Muscle of back (tissue), 11 donors: ENCODE results near the gene CD101. TPM values are rescaled to one million over a fixed set of nuclear protein-coding genes. Genes with fewer than 3 reads are reported as not detected.

Experiments
- DNase-seq, 3 donors: peaks; one replicate each; pipeline versions ENCODE4 v3.0.0 to v3.0.0-alpha.2; 2013
- polyA plus RNA-seq, 10 donors: library from polyadenylated mRNA; unstranded; fragments of 120-200 nt; gene quantifications; one replicate each; pipeline ENCODE4 v1.2.1, GENCODE V29; 2013; ENCODE audit not compliant: insufficient read length in 10 of 10

Gene CD101
- polyA plus RNA-seq, 10 donors: 4.1 to 7.8 (median 6.3) TPM

GRCh38 chr1:117013309-117013858 is 11.8 kb downstream of the CD101 start:
- DNase-seq: no peak

DNA sequence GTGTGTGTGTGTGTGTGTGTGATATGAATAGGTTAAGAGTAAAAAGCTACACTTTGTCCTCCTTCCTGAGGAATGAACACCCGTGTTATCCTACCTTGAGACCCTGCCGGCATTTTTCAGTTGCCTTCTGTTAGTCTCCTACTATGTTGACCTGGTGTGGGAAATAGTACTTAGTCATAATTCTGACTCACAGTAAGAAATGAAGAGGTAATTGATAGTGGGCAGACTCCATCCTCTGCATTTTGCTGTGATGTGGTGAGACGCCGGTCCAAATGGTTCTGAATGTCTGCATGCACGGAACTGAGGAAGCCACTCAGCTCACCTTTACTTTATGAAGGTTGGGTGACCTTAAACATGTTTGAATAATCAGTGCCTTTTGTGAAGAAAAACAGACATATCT is 12.6 kb downstream of the CD101 start:
- no peak for DNase-seq

GRCh38 chr1:117015724-117016123 is 14.2 kb downstream of the CD101 start:
- no peak for DNase-seq

DNA sequence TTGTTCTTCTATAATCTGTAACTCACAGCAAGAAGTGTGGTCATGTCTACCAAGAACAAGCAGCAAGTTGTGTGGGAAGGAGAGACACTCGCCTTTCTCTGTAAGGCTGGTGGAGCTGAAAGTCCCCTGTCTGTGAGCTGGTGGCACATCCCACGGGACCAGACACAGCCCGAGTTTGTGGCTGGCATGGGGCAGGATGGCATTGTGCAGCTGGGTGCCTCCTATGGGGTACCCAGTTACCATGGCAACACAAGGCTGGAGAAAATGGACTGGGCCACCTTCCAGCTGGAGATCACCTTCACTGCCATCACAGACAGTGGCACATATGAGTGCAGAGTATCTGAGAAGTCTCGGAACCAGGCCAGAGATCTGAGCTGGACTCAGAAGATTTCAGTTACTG is 15.5 kb downstream of the CD101 start:
- no peak for DNase-seq

- no peak for DNase-seq
Observed at GRCh38 chr1:117017648-117018047, 16.1 kb downstream of the CD101 start.

GRCh38 chr1:117020526-117021156 is 19.1 kb downstream of the CD101 start:
- no peak for DNase-seq

DNA sequence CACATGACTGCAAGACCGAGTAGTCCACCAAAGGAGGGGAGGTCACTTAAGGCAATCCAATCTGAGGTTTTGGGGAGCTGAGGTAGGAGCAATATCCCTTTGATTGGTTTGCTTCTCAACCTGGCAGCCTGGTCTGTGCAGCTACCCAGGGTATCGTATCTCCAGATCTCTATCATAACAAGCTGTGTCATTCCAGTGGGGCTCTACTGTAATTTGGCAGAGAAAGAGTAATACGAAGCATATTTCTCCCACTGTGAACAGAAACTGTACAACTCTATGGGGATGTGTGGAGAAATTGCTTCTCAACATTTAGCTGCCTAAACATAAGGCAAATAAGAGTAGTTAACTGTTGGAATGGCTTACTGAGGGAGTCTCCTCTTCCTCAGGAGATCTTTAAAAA is 20.6 kb downstream of the CD101 start:
- DNase-seq: no peak

- DNase-seq: no peak
Observed at GRCh38 chr1:117025568-117025967, 24.0 kb downstream of the CD101 start.

GRCh38 chr1:117026361-117026760 is 24.8 kb downstream of the CD101 start:
- DNase-seq: no peak

- DNase-seq: no peak
Observed at GRCh38 chr1:117029685-117030084, 28.1 kb downstream of the CD101 start.

DNA sequence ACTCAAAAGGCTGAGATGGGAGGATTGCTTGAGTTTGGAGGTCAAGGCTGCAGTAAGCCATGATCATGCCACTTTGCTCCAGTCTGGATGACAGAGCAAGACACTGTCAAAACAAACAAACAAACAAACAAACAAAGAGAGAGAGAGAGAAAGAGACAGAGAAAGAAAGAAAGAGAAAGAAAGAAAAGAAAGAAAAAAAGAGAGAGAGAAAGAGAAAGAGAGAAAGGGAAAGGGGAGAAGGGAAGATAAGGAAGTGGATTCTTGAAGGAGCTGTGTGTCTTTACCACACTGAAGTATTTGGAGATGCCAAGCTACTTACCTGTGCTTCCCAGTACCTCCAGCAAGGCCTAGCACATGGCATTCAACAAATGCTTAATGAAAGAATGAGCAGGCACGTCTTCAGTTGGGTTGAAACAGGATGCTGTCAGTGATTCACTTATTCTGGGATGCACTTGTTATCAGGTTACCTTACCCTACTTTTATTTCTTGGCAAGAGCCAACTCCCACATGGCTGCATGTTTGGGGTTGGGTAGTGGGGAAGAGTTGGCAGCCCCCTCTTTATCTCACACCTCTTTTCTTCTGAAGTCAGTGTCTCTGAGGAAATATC is 28.8 kb downstream of the CD101 start:
- DNase-seq: no peak

- DNase-seq: no peak
Observed at GRCh38 chr1:117032266-117032665, 30.7 kb downstream of the CD101 start.

- DNase-seq: peak in 2 of 3 donors; percentile 33 to 73
Observed at GRCh38 chr1:117032681-117033539, 31.4 kb downstream of the CD101 start.

GRCh38 chr1:117033772-117034171 is 32.2 kb downstream of the CD101 start:
- DNase-seq: peak in 1 of 3 donors; percentile 65

DNA sequence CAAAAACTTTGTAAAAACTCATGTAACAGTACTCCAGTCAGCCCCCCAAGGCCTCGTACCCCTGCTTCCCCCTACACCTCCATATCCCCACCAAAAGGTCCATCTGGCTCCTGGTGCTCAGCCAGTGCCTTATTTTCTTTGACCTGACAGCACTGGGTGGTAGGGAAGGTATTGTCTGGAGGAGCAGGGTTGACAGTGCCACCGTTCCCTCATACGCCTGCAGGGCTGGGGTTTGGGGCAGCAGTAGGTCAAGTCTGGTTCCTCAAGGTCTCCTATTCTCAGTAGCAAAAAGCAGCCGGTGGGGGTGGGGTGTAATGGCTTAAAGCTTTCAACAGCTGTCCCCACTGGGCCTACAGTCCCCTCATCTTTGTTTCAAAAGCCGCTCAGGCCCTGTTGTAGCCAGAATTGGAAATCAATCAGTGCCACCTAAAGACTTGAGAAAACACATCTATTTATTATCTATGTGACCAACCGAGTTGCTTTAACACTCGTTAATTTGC is 33.3 kb downstream of the CD101 start:
- no peak for DNase-seq

DNA sequence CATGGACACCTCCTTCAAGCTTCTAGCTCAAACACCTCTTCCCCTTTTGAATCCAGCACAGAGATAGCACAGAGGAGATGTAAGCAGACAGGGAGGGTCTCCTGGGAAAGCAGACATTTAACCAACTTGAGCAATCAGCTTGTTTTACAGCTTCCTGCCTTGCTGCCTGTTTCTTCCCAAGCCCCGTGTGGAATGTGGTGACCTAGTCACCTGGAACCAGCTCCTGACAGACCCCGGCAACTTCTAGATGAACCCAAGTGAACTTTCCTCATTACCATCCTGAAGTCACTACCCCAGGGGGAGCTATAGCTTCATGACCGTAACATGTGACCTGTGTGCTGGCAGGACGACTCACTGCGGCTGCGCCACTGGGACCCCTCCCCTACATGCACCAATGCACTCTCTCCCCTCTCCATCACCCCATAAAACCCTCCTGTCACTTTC is 34.5 kb downstream of the CD101 start:
- DNase-seq: no peak

DNA sequence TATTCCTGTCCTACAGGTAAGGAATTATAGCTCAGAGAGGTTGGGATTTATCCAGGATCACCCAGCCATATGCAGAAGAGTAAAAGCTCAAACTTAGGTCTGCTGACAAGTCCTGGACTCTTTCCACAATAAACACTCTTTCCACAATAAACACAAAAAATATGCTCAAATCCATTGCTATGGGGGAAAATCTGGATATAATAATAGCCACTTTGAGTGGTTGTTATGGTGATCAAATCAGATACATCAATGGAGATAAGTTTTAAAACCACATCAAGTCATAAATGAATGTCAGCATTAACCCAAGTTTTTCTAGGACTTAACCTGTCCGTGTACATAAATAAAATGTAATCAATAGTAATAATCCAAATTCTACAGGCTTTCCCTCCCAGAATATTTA is 36.2 kb downstream of the CD101 start:
- DNase-seq: no peak

- DNase-seq: no peak
Observed at GRCh38 chr1:117038236-117038635, 36.7 kb downstream of the CD101 start.

GRCh38 chr1:117044217-117044616 is 42.7 kb downstream of the CD101 start:
- no peak for DNase-seq

GRCh38 chr1:117045644-117046043 is 44.1 kb downstream of the CD101 start:
- no peak for DNase-seq

DNA sequence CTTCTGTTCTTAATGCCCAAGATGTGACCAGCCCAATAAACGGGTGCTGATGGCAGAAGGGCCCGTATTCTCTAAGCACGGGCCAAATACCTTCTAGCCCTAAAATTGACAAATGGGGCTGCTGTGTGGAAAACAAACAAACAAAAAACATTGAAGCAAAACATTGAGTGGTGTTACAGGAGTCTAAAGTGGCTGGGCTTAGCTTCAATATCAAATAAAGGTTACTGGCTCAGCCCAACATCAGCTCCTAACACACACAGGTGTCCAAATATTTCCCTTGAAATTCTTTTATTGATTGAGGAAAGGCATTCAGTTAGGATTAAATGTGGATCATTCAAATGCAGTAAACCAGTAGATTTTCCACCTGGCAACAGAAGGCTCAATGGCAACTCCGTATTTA is 45.2 kb downstream of the CD101 start:
- no peak for DNase-seq

DNA sequence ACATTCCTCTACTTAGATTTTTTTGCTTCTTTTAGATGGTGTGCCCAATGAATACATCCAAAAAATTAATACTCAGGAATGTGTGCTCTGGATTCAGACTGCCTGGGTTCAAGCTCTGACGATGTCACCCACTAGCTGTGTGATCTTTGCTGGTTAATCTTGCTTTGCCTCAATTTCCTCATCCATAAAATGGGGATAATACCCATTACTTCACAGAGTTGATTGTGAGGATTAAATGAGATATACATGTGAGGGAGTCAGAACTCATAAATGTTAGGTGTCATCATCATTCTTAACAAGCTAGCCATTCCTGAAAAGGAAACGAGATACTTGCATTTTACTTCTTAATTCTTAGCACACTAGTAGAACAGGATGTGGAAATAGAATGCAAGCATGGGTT is 45.7 kb downstream of the CD101 start:
- DNase-seq: no peak
